Fibroblast of the conjunctiva (primary cell): Measurements from ENCODE around the gene UGT1A1.

Experiments used
- DNase-seq: peaks from one replicate; pipeline ENCODE4 v3.0.0-alpha.2; 2010; ENCODE audit warnings: low read depth

Gene UGT1A1

DNA sequence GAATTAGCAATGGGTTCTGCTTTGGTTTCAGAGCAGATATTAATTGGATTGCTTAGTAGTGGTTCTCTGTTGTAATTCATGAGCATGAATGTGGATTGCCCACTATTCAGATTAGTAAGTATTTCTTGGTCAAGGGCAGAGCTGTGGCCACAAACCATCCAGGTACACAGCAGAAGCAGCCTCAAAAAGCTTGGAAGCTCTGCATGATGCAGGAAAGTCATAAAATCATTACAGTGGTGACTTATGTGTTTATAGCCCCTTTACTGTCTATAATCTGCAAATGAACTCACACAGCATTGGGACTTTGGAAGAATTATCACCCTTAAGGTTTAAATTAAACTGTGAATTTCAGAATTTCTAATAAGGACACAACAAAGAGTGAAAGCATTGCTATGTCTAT, 1.9 kb upstream of the UGT1A1 start:
- DNase-seq, result no peak

DNA sequence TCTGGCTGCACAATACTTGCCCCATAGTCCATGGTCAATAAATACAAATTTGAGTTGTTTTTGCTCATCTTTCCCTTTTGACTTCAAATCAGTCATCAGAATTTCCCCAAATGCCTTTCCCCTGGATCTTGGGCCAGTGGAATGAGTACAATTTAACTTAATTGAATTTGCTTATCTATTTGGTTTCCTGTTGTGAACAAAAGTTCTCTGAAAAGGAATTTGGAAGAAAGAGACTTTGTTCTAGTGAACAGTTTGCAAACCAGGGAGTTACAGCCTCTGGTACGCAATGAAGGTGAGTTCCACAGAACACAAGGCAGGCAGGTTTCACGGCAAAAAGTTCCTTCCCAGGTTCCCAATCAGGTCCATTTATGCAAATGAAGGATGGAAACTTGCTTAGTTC, 1.2 kb upstream of the UGT1A1 start:
- DNase-seq, result no peak

DNA sequence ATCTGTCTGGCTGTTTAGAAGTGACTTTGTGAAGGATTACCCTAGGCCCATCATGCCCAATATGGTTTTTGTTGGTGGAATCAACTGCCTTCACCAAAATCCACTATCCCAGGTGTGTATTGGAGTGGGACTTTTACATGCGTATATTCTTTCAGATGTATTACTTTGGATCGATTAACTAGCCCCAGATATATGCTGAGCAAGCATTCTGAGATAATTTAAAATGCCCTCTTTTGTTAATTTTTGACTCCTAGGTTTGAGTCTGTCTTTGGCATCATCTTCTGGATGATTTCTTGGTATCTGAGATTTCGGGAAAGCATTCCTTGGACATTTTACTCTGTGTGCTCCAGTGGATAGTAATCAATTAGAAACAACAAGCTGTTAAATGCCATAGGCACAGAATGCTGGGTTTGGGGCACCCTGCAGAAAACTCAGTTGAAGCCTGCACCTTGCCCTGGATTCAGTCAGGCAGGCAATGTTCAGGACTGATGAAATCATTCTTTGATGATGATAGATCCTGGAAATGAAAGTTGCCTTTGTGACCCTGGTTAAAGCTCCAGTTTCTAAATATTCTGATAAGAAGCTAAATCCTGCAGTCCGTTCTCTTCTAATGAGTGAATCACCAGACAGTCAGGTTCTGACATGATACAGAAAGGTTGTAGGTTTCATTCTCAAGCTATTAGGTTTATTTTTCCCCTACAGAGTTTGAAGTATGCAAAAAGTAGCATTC, 1.1 kb downstream of the UGT1A1 start:
- no peak for DNase-seq

DNA sequence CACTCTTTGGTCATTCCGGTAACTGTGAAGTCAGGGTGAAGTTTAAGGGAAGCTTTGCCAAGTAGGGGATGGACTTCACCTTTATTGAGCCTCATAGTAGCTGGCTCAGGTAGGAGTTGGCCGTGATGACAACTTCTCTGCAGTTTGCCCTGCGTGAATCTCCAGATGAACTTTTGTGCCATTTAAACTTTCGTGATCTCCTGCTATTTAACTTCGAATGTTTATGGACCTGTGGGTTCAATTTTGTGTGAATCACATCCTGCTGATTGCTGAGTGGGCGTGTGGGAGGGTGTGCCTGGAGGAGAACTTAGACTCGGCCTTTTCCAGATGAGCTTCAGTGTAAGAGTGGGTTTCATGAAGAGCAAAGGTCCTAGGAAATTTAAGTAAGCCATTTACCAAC, 4.2 kb downstream of the UGT1A1 start:
- no peak for DNase-seq

DNA sequence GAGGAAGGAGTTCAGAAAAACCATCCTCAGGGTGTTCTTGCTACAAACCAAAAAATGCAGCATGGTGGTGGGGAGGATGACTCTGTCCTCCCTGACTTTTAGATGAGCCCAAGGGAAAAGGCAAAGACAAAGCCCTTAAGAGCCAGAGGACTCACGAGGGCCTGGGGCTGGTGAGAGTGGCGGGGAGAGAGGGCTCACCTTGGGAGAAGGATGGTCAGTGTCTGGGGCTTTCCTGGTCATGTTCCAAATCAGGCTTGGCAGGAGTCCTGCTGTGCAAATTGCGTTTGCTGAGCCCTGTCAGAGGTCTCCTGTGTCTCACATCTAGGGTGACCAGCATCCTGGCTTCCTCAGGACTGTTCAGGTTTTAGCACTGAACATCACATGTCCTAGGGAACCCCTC, 4.7 kb downstream of the UGT1A1 start:
- DNase-seq, result no peak

DNA sequence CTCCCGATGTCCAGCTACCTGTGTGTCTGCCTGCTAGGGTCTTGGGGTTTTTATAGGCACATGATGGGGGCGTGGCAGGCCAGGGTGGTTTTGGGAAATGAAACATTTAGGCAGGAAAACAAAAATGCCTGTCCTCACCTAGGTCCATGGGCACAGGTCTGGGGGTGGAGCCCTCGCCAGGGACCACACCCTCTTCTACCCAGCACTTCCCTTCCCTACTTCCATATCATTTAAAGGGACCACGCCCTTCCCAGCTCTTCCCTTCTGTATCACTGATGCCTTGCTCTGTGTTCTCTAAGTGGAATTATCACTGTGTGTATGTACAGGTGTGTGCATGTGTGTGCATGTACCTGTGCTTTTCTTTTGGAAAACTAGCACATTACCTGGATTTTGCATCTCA, 6.3 kb downstream of the UGT1A1 start:
- DNase-seq, result no peak

DNA sequence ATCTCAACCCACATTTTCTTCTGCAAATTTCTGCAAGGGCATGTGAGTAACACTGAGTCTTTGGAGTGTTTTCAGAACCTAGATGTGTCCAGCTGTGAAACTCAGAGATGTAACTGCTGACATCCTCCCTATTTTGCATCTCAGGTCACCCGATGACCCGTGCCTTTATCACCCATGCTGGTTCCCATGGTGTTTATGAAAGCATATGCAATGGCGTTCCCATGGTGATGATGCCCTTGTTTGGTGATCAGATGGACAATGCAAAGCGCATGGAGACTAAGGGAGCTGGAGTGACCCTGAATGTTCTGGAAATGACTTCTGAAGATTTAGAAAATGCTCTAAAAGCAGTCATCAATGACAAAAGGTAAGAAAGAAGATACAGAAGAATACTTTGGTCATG, 8.0 kb downstream of the UGT1A1 start:
- DNase-seq, result no peak

DNA sequence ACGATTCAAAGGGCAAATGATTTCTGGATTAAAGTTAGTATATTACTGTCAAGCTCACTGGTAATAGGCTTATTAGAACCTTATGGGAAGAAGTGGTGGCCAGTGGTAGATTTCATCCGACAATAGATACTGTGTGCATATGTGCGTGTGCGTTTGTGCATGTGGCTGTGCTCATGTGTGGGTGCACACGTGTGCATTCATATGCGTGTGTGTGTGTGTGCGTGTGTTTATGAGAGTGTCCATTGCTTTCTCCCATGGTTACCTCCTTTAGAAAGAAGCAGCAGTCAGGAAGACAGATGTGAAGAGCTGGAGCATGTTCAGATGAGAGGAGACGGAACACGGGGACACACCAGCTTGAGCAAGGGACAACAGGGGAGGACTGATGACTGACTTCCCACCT, 9.2 kb downstream of the UGT1A1 start:
- no peak for DNase-seq

DNA sequence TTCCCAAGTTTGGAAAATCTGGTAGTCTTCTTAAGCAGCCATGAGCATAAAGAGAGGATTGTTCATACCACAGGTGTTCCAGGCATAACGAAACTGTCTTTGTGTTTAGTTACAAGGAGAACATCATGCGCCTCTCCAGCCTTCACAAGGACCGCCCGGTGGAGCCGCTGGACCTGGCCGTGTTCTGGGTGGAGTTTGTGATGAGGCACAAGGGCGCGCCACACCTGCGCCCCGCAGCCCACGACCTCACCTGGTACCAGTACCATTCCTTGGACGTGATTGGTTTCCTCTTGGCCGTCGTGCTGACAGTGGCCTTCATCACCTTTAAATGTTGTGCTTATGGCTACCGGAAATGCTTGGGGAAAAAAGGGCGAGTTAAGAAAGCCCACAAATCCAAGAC, 12.1 kb downstream of the UGT1A1 start:
- no peak for DNase-seq

DNA sequence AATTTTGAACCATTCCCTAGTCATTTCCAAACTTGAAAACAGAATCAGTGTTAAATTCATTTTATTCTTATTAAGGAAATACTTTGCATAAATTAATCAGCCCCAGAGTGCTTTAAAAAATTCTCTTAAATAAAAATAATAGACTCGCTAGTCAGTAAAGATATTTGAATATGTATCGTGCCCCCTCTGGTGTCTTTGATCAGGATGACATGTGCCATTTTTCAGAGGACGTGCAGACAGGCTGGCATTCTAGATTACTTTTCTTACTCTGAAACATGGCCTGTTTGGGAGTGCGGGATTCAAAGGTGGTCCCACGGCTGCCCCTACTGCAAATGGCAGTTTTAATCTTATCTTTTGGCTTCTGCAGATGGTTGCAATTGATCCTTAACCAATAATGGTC, 12.5 kb downstream of the UGT1A1 start:
- no peak for DNase-seq

DNA sequence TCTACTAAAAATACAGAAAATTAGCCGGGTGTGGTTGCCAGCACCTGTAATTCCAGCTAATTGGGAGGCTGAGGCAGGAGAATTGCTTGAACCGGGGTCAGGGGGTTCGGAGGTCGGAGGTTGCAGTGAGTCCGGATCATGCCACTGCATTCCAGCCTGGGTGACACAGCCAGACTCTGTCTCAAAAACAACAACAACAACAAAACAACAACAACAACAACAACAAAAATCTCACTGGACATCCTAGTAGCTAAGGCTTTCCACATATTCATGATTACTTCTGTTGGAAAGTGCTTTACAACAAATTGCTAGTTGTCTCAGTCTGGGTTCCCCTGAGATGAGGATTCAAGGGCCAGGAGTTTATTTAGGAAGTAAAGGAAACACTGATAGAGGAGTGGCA, 13.8 kb downstream of the UGT1A1 start:
- DNase-seq, result no peak

DNA sequence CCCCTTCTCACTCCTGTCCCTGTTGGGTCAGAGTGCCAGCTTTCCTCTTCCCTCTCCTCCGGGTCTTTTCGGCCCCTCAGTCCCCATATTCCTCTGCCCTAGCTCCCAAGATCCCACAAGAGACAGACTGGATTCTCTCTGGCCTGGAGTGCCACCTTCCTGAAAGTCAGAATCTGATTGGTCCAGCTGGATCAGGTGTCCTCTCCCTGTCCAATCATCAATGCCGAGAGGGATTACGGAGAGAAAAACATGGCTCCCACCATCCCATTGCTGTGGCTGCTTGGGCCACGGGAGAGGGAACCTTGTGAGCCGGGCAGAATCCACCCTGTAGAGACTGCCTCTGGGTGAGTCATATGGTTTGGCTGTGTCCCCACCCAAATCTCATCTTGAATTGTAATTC, 15.3 kb downstream of the UGT1A1 start:
- no peak for DNase-seq

DNA sequence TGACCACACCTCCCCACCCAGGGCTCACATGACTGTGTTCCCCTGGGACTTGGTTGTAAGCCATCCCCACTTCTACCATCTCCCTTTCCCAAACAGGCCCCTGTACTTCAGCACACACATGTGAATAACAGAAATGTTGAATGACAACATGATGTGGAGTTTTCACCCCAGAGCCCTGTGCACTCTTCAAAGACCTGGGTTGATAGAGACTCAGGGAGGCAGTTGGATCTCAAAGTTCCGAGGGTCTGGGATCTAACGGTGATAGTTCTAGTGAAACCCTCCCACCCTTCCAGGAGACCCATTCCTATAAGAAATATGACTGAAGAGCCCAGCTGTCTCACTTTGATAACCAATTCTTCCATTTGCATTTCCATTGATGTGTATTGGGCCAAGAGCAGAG, 18.0 kb downstream of the UGT1A1 start, which contains the start of gene MROH2A:
MROH2A (plus strand) TSS at position 301 of the 400 bp plus-strand sequence. CDS start 1,029 bp downstream, outside the sequence.
- no peak for DNase-seq

DNA sequence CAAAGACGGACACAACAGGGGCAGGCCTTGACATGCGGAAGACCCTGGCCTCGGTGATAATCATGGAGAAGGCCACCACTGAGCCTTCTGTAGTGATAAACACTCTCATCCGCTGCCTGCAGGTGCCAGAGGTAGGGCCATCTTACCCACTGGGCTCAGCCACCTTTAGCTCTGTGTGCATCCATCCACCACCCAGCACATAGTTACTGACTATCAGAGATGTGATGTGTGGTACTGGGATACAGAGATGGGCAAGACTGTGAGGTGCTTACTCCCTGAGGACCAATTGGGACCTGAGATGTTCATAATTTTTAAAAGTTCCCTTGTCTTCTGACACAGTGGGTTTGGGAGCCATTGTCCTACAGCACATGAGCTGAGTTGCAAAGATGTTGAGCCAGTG, 19.7 kb downstream of the UGT1A1 start:
- DNase-seq, result no peak

DNA sequence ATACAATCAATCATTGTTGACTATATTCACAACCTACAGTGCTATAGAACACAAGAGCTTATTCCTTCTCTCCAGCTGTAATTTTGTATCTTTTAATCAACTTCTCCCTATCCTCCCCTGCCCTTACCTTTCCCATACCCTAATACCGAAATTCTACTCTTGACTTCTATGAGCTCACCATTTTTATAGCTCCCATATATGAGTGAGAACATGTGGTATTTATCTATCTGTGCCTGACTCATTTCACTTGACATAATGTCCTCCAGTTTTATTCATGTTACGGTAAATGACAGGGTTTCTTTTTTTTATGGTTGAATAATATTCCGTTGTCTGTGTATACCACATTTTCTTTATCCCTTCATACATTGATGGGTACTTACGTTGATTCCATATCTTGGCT, 20.7 kb downstream of the UGT1A1 start:
- no peak for DNase-seq

DNA sequence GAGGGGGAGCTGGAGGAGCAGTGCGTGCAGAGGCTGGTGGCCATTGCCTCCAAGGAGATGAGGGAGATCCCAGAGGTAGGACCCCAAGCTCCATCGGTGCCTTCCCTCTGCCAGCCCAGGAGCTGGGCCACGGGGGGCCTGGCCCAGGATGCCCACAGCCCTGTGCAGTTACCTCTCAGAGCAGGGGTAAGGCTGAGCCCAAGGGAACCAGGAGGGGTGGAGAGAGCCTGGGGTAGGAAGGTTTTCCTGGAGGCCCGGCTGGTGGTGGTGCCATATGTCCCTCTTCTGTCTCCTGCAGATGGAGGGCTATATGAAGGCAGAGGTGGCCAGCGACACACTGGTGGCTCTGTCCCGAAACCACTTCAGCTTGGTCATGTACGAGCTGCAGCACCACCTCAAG, 29.5 kb downstream of the UGT1A1 start:
- DNase-seq, result no peak

DNA sequence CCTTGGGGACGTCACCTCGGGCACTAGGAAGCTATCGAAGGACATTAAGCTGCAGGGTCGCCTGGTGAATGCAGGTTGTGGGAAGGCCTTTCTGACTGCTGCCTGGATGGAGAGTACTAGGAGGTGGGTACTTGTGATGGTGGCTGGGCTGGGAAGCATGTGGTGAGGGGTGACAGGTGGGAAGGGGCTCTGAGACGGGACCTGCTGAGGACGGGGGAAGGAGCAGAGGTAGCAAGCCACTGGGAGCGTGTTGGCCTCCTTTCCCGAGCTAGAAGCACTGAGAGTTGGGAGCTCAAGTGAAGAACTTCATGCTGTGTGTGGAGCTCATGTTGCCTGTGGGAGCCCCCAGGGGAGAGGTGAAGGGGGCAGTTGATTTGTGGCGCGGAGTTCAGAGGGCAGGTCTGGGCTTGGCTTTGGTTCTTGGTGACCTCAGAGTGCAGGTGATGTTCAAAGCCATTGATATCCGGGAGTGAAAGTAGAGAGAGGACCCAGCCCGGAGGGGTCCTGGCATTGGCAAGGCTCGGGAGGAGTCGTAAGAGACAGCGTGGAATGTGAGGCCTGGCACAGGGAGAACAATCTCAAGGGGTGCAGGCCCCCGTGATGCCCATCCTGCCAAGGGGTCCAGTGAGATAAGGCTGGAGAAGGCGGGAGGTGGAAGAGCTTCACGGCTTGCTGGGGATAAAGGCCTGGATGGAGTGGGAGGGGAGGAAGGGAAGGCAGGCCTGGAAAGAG, 31.2 kb downstream of the UGT1A1 start:
- no peak for DNase-seq

DNA sequence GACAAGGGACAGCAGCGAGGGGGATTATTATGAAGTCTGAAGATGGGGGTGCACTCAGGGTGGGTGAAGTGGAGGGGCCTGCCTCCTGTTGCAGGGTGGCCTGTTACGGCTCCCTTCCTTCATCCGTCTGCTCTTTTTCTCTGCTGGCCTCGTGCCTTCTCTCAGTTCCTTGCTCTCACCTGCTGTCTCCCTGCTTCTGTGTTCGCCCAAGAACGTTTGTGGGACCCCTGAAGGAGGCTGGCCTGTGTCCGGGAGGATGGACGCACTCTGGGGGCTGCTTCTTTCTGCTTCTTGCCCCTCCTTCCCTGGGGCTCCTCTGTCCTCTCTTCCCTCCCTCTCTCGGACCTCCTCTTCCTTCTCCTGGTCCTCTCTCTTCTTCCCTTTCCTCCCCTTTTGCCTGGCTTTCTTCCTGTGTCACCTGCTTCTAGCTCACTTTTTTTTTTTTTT, 31.8 kb downstream of the UGT1A1 start:
- no peak for DNase-seq

DNA sequence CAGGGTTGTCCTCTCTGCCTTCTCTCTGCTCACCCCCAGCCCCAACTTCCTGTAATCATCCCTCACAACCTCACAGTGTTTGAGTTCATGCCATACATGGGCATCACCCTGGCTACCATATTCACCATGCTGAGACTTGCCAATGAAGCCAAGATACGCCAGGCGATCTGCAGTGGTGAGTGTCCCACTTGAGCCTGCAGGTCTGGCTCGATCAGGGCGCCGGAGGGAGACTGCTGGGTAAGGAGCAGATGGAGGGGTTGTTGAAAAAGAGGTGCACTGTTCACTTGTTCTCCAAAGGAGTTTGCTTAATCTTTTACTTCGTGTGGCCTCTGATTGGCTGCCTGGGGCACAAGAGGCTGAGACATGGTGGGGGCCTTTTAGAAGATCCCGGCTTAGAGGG, 32.6 kb downstream of the UGT1A1 start:
- no peak for DNase-seq

DNA sequence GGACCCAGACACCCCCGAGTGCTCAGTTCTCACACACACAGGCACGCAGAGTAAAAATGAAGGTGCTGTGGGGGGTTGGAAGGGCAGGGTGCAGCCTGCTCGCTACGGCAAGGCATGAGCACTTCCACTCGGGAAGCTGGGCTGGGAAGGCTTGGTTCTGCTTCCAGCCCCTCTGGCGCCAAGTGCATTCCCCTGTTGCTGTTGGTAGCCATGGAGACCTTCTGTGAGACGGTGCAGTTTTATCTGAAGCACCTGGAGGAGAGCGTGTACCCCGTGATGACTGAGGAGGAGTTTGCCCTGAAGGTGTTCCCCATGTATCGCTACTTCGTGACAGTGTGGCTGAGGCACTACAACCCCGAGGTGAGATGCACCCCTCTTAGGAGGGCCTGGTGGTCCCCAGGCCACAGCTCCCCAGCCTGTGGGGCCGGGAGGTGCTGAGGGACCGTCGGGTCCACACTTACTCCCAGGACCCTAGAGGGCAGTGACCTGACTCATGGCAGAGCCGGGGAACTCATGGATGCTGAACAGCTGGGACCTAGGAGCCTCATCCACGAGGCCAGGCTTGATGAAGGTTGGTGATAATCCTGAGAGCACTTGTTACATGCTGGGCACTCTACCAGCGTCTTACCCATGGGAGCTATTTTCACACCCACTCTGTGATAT, 33.5 kb downstream of the UGT1A1 start:
- no peak for DNase-seq

DNA sequence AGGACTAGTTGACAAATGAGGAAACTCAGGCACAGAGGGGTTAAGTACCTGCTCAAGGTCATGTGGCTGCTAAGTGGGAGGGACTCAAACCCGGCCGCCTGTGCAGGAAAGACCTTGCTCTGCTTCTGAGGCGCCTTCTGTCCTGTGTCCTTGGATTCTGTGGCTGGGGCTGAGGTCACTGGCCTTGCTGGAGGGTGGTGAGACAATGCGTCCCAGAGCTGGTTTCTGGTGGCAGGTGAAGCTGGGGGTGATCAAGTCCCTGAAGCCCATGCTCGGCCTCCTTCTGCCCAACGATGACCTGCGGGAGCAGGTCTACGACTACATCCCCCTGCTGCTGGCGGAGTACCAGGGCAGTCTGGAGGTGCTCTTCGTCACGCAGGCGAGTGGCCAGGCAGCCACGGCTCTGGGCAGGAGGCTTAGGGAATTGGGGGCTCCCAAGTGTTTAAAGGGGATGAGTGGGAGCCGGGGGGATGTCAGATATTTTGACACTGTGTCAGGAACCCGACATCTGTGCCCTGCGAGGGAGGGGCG, 34.1 kb downstream of the UGT1A1 start:
- no peak for DNase-seq

DNA sequence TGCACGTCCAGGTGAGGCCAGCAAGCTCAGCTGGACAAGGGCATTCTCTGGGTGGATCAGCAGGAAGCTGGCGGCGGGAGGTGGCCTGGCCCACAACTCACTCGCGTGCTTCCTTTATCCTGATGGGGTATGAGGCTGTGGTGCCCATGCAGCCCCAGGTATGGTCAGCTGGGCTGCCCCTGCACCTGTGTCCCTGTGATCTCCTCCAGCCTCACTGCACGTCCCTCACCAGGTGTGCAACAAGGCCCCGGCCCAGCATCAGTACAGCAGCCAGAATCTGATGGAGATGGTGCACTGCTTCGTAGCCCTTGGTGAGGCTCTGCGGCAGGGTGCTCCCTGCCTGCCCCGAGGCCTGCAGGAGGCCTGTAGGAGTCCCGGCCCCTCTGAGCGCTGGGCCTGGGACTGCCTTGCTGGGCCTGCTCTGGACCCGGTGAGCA, 35.7 kb downstream of the UGT1A1 start:
- DNase-seq, result no peak

DNA sequence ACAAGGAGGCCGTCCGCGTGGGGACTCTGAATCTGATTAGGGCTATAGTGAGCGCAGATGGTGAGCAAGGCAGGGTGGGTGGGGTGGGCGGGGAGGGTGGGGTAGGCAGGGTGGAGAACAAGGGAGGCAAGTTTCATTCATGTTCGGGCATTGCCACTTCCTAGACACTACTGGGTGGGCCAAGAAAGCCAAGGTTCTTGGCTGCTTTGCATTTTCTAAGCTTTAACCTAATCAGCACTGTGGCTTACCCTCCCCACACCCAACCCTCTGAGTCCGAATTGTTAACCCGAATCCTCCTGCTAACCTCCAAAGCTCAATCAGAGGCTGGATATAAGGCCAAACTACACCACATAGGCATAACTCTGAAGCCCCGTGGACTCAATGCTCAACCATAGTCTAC, 36.2 kb downstream of the UGT1A1 start:
- no peak for DNase-seq
